GM20431 (cell line): ENCODE data around the gene EFNA4.

Experiments used
- in situ Hi-C: fragments of 300-500 bp; cut with MseI, MboI; formaldehyde crosslinking; loops from one replicate; pipeline ENCODE4 v1.15.0; 2020; ENCODE audit warnings: low sequenced_read_pairs; ENCODE audit not compliant: unreplicated experiment

EFNA4 gene

DNA sequence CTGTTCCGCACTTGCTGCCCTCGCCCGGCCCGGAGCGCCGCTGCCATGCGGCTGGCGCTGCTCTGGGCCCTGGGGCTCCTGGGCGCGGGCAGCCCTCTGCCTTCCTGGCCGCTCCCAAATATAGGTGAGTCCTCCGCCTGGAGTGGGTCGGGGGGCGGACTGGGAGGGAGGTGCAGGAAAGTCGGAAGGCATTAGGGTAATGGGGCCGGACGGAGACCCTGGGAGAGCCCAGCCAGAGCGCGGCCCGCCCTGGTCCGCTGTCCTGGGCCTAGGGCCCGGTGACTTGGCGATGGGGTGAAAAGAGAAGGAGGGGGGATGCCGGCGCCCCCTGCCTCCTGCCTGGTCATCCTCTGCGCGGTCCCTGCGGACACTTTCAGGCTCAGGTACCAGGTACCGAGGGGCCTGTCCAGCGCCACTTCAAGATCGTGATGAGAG, 12.2 kb upstream of the EFNA4 start:
- in situ Hi-C loops = no loop called here

DNA sequence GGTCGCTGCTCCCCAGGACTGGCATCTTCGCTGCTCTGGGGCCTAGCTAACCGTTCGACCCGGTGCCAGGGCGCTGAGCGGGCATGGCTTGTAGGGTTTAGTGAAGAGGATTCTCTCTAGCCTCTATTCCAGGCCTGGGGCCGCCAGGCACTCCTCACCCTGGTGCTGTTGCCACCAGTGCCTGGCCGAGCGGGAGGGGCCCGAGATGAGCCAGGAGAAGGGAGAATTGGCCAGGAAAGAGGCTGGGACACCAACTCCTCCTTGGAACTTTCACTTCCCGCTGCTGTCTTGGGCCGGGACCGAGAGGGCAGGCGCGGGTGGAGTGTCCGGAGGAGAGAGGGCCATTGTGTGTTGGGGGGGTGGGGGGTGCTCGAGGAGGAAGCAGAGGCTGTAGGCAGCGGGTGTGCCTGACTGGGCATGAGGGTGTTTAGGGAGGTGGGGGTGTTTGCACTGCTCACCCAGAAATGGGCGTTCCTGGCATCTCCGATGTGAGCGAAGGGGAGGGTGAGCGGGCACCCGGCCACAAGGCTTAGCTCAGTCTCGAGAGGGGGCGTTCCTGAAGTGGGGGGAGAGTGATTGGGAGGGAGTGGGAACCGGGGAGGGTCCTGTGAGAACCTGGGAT, 11.7 kb upstream of the EFNA4 start:
- in situ Hi-C loops = no loop called here

DNA sequence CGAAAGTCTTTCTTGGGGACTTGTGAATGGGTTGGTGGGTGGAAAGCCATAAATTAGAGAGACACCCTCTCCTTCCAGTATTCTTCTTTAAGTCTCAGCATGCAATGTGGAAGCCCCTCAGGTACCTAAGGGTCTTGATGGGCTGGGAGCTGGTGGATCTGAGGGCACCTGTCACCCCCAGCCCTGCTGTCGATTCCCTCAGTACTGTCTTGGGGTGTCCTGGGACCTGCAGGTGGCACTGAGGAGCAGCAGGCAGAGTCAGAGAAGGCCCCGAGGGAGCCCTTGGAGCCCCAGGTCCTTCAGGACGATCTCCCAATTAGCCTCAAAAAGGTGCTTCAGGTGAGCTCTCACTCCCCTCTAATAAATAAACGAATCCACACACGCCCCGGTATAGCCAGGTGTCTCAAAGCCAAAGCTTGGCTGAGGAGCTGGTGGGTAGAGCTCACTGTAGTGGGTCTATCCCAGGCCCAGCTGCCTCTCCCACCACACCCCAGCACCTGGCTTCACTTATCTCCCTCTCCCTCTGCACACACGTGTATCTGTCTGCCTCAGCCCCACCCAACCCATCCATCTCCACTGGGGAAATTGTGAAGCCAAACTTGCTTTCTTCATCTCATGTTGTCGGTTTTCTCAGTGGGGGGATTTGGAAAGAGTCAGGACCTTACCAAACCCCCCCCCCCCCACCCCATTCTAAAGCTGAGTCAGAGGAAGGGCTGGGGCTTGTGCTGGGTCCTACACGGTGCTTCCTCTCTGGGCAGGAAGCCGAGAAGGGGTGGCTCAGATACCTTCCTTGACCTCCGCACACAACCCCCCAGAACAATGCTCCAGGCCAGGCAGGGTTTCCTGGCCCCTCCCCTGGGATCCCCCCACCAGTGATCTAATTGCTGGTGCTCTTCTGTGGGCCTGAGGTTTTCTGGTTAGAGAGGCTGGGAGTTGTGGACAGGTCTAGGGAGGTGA, 10.8 kb upstream of the EFNA4 start:
- in situ Hi-C loops = no loop called here

DNA sequence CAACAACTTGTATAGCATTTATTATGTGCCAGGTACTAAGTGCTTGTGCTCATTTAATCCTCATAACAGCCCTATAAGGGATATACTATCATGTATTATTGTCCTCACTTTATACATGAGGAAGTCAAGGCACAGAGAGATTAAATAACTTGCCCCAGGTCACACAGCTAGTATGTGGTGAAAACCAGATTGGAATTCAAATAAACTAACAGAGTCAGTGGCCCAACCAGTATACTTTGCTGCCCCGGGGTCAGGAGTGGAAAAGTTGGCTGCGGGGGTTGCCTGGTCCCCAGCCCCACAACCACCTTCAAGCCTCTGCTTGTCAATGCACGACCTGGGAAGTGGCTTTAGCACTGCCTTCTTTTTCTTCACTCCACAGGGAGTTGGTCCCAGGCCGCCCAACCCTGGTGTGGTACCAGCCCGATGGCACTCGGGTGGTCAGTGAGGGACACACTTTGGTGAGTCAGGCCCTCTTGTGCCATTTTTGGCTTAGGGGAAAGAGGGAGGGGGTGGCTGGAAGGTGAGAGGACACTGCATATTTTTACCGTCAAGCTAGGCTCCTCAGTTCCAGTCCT, 9.9 kb upstream of the EFNA4 start:
- in situ Hi-C loops = no loop called here

DNA sequence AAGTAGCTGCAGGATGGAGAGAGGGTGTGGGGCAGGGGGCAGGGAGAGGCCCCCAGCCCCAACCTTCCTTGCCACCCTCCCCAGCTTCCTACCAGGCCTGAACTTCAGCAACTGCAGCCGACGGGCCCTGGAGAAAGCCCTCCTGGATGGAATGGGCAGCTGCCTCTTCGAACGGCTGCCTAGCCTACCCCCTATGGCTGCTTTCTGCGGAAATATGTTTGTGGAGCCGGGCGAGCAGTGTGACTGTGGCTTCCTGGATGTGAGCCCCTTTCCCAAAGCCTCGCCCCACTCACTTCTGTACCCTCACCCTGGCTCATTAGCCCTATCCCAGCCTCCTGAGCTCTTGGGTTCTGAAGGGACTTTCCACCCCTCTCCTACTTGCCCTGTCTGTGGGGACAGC, 6.4 kb upstream of the EFNA4 start:
- in situ Hi-C loops = no loop called here

DNA sequence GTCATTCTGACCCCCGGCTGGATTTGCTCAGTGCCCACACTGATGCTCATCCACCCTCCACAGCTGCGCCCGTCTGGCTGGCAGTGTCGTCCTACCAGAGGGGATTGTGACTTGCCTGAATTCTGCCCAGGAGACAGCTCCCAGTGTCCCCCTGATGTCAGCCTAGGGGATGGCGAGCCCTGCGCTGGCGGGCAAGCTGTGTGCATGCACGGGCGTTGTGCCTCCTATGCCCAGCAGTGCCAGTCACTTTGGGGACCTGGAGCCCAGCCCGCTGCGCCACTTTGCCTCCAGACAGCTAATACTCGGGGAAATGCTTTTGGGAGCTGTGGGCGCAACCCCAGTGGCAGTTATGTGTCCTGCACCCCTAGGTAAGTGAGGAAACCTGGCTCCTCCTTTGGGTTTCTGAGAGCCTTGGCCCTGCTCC, 5.7 kb upstream of the EFNA4 start:
- in situ Hi-C loops = no loop called here

DNA sequence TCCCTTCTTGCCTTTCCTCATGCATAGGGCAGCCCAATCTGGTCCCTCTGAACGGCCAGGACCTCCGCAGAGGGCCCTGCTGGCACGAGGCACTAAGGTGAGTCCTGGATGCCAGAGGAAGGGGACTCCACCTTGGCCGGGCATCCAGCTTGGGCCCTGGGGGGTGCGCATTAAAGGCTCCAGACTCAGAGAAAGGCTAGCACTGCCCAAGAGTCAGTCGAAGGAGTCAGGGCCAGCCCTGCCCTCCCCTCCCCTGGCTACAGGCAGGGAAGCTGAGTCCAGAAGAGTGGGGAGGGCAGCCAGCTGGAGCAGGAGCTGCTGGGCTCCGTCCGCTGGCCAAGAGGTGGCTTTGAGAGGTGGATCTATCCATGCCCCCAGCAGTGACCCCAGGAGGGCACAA, 2.8 kb upstream of the EFNA4 start:
- in situ Hi-C loops = no loop called here

DNA sequence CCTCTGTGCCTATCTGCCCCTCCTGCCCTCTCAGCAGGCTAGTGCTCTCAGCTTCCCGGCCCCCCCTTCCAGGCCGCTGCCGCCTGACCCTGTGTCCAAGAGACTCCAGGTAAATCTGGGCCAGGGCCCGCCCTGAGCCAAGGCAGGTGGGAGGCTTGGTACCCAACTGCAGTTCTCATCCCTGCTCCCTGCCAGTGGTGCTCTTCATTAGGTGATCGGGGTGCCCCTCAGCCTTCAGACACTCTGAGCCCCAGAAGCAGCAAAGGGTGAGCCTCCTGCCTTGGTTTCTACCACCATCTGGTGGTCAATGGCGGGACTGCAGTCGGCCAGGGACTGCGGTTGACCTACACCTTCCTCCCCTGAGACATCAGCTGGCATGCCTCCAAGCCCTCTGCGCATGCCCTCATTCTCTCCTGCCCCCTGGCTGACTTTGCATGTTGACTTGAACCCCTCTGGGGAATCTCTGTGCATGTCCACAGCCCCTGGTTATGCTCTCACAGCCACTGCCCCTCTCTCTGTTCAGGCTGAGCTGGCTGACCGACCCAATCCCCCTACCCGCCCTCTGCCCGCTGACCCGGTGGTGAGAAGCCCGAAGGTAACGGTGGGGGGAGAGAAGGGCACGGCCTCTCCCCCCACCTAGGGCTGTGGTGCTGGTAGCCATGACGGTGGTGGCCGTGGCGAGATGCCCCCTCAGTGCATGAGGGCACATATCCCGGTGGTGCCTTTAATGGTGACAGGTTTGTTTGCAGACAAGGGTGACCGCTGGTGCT, 2.0 kb upstream of the EFNA4 start:
- in situ Hi-C loops = no loop called here

DNA sequence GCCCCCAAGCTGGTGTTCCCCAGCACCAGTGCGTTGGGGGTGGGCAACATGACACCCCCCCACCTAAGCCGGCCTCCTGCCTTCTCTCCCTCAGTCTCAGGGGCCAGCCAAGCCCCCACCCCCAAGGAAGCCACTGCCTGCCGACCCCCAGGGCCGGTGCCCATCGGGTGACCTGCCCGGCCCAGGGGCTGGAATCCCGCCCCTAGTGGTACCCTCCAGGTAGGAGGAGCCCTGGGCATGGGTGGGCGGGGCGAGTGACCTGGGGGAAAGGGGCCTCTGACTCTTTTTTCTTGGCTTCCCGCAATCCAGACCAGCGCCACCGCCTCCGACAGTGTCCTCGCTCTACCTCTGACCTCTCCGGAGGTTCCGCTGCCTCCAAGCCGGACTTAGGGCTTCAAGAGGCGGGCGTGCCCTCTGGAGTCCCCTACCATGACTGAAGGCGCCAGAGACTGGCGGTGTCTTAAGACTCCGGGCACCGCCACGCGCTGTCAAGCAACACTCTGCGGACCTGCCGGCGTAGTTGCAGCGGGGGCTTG, 1.3 kb upstream of the EFNA4 start:
- in situ Hi-C loops = no loop called here

DNA sequence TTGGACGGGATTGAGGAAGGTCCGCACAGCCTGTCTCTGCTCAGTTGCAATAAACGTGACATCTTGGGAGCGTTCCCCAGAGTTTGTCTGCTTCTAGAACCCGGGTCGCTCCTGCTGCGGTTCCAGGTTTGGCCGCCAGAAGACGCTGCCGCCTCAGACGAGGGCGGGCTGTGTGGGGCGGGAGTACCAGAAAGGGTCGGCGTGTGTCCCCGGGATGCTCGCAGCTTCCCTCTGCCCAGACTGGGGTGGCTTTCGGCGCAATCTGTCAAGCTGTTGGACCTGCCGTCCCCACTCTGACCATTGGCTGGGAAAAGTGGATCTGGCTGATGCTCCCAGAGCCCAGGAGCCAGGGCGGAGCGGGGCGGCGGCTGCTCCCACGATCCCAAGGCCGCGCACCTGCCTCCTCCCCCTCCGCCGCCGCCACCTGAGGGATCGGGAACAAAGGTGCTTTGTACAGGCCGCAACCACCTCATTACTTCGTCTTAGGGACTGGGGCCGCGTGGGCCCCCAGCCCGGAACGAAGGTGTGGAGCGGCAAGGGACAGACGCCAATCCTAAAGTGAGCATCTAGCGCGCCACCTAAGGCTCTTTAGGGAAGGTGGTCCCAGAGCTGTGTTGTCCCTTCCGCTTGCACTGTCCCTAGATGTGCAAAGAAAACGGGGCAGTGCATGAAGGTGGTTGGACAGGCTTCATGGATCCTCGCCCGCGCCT, 683 bp upstream of the EFNA4 start:
- in situ Hi-C loops = no loop called here

DNA sequence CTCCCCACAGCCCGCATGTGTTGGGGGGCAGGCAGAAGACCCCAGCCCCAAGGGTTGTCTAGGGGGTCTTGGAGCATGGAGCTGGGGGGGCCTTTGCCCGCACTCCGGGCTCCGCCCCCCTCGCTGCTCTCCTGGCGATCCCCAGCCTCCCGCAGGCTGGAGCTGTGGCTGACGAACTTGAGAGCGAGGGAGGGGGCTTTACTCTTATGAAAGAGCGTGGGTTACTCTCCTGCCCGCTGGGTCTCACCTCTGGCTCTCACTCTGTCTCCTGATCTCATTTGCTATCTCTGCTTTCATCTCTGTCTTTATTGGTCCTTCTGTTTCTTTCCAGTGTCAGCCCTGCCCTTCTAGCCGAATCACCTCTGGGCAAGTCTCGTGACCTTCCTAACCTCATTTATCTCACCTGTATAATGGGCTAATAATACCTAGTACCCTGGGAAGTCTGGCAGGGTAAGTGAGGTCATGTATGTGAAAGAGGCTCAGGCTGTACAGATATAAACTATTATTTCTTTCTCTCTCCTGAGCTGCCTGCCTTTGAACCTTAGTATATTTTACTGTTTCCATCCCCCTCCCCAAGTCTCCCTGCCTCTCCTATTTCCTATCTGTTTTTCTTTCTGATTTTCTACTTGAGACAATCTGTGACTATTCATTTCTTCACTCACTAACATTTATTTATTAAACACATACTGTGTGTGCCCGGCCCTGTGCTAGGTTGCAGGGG, 731 bp downstream of the EFNA4 start:
- in situ Hi-C loops = no loop called here

DNA sequence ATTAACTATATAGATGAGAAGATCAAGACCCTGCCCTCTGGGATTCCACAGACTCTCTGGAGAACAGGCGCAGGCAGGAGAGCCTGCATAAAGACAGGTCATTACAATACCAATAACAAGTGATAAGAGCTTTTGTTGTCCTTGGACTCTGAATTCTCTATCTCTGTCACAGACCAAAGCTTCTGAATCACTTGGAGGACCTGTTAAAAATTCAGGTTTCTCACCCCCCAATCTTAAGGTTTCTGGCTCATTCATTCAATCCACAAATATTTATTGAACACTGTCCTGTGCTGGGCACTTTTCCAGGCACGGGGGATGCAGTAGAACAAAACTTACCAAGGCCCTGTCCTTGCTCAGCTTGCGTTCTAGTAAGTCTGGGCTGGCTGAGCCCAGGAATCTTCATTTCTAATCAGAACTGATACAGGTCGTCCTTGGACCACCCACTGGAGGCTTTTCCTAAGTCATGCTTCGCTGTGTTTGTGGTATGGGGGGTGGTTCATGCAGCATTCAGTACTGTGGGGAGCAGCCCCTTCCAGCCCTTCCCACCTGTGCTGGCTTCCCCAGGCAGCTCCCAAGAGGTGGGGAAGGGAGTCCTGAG, 1.4 kb downstream of the EFNA4 start:
- in situ Hi-C loops = no loop called here

DNA sequence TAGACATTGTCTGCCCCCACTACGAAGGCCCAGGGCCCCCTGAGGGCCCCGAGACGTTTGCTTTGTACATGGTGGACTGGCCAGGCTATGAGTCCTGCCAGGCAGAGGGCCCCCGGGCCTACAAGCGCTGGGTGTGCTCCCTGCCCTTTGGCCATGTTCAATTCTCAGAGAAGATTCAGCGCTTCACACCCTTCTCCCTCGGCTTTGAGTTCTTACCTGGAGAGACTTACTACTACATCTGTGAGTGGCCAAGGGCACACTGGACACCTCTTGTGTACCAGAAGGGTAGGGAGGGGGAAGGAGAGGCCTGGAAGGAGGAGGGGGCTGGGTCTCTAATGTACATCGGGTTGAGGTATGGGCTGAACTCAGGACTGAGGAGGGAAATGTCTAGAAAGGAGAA, 3.2 kb downstream of the EFNA4 start:
- in situ Hi-C loops = no loop called here

DNA sequence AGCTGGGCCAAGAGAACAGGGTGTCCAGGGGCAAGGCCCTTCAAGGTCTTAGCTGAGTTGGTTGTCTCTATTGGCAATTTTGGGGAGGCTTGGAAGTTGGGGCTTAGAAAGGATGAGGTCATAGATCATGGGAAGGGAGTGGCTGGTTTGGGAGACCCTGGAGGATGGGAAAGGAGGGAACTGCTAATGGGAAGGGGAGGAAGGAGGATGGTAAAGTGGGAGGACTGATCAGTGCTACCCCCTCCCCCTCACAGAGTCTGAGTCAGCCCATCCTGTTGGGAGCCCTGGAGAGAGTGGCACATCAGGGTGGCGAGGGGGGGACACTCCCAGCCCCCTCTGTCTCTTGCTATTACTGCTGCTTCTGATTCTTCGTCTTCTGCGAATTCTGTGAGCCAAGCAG, 5.1 kb downstream of the EFNA4 start:
- in situ Hi-C loops = no loop called here

DNA sequence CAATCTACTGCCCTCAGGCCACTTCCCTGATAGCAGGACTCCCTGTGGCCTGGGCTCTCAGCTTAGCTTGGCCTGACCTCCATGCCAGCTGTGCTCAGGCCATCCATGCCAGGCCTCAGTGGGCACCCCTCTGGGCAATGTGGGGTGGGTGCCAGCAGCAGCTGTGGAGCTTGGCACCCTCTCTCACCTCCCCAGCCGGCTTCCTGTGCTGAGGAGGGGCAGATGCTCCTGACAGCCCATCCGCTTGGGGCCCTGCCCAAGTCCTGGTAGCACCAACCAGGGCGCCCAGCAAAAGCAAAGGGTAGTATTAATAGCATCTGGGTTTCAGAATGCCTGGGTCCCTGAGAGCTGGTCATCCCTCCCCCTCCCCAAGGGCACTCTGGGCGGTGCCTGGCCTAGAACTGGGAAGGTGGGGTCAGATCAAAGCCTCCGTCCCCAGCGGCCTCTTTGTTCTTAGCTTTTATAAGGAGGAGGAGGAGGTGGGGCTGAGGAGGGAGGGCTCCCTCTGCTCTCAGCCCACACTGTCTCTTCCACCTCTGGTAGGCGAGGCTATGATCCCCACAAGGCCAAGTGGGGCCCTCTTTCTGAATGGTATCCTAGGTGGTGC, 6.1 kb downstream of the EFNA4 start:
- in situ Hi-C loops = no loop called here

DNA sequence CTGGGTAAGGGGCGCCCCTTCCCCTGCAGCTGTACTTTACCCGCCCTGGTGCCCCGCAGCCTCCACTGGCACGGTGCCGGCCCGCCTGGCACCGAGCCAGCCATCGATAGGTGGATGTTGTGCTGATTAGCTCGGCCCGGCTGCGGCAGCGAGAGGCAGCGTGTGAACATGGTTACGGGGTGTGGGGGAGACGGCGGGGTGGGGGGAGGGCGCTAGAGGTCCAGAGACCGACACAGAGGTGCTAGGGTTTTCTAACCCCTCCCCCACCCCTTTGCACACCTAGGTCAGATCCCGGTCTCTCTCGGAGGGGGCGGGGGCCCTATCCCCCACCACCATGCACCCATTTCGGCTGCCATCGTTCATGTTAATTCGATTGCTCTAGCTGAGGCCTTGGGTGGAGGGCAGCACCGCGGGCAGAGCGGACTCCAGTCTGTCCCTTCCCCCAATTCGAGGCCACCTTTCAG, 6.7 kb downstream of the EFNA4 start:
- in situ Hi-C loops = no loop called here

DNA sequence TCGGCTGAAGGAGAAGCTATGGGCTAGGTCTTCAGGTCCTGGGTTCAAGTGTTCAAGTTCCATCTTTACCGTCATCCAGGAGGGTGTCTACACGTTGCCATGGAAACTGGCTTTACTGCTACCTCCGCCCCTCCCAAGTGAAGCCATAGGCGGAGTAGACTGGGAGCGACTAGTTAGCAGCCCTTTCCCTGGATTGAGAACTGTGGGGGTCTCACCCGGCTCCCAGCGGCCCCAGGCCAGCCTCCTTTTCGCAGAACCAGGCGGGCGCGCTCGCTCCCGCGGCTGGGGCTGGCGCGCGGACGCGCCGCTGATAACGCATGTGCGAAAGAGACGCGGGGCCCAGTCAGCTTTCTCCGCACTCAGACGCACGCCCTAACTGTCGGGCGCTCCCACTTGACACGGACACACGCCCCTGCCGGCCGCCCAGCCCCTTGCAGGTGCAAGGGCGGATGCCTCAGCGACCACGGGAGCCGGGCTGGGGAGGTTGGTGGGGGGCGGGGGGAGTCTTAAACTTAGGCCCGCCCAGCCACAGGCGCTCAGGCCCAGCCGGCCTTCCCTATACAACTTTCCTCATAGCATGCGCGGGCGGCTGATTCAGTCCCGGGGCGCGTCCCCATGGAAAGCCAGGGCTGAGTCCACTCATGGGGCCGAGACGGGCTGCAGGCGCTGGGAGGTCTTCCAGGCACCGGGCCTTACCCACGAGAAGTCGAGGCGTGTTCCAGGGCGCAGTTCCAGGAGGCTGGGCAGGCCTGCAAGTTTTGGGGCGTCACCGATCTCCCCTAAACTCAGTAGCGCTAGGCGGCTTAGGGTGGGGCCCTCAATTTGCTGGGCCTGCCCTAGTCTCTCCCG, 7.4 kb downstream of the EFNA4 start:
- in situ Hi-C loops = no loop called here
